GM12872 (cell line): ENCODE results near the gene SLC38A11.

Experiments
- TF ChIP-seq, protein P1 (sequence below): IDR thresholded peaks from 3 replicates; pipeline ENCODE4 v1.5.1; 2011; ENCODE audit warnings: low read depth, mild to moderate bottlenecking, low read length, moderate library complexity; ENCODE audit not compliant: insufficient read depth

Gene SLC38A11

DNA sequence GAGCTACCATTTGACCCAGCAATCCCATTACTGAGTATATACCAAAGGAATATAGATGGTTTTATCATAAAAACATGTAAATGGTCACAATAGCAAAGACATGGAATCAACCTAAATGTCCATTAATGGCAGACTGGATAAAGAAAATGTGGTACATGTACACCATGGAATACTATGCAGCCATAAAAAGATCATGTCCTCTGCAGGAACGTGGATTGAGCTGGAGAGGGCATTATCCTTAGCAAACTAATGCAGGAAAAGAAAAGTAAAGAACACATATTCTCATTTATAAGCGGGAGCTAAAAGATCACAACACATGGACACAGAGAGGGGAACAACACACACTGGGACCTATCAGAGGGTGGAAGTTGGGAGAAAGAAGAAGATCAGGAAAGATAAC, 22.9 kb downstream of the SLC38A11 start:
- TF ChIP-seq, protein P1, sequence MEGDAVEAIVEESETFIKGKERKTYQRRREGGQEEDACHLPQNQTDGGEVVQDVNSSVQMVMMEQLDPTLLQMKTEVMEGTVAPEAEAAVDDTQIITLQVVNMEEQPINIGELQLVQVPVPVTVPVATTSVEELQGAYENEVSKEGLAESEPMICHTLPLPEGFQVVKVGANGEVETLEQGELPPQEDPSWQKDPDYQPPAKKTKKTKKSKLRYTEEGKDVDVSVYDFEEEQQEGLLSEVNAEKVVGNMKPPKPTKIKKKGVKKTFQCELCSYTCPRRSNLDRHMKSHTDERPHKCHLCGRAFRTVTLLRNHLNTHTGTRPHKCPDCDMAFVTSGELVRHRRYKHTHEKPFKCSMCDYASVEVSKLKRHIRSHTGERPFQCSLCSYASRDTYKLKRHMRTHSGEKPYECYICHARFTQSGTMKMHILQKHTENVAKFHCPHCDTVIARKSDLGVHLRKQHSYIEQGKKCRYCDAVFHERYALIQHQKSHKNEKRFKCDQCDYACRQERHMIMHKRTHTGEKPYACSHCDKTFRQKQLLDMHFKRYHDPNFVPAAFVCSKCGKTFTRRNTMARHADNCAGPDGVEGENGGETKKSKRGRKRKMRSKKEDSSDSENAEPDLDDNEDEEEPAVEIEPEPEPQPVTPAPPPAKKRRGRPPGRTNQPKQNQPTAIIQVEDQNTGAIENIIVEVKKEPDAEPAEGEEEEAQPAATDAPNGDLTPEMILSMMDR = no peak

DNA sequence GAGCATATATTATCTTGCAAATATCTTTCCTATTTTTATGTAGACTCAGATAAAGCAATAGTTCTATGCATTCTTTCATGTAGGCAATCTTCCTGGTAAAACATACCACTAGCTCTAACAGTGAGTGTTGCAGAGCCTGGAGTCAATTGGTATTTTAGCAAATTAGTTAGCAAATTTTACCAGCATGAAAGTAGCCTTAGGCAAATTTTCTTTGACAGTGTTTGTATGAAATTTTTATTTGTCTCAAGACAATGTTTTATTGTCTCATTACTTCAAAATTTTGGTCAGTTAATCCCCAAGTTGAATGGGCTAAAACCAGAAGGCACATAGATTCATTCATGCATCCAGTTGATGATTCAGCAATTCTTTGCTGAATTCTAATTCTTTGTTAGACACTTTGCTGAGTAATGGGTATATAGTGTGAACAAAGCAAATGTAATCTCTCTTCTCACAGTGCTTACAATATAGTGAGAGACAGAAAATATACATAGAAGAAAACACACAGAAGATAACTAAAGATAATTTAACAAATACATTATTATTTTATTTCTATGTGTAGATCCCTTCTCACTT, 27.1 kb downstream of the SLC38A11 start:
- TF ChIP-seq, protein P1 = no peak

DNA sequence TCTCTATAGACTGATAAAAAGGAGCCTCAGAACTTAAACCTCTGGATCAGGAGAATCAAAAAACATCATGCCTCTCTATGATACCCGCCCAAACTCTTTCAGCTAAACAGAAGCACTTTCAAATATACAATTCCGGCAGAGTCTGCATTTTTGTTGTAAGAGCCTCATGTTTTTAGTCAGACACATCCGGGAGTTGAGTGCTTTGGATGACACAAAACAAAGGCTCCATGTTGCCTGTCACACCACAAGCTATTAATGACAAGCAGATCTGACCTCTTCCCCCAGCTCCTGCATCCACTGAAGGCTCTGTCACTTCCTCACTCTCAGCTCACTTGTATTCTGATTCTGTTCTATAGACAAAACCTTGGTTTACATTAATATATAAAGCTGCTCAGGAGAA, 33.2 kb downstream of the SLC38A11 start:
- TF ChIP-seq, protein P1 = no peak

DNA sequence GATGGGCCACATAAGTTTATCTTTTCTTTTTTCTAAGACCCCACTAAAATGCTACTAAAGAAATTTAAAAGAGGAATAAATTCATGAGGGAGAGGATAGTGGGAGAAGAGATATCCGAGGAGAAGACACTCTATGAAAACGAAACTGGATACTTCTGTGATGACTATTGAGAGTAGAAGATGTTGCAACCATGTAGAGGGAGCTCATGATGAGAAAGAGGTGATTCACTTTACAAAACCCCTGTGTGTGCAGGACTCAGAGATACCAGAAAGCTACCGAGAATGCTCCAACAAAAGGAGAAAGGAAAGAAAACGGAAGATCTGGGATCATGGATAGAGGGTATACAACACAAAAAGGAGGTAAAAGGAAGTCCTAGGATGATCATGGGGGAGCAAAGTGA, 34.9 kb downstream of the SLC38A11 start:
- TF ChIP-seq, protein P1 = no peak

DNA sequence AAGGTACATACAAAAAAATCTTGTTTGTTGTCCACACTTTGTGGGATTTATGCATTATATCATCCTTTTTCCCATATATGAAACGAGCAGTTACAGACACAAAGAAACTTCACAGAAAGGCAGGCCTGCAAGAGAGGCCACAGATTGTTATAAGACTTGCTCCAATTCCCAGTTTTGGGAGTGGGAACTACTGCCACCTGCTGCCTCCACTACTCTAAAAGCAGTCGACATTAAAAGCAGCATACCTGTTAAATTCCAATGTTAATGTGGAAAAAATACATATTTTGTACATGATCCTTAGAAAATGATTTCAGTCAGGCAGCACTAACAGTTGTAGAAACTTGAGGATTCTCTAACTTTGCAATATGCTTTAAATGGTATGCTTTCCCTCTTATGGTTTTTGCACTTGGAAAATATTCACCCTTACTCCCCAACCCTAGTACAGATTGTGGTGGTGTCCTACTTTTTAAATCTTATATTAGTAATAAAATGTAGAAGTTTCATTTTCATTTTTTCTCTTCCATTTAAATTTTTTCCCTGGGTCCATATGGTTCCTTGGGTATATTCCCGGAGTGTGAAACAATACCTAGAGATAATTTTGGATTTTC, 37.9 kb downstream of the SLC38A11 start:
- TF ChIP-seq, protein P1 = no peak

DNA sequence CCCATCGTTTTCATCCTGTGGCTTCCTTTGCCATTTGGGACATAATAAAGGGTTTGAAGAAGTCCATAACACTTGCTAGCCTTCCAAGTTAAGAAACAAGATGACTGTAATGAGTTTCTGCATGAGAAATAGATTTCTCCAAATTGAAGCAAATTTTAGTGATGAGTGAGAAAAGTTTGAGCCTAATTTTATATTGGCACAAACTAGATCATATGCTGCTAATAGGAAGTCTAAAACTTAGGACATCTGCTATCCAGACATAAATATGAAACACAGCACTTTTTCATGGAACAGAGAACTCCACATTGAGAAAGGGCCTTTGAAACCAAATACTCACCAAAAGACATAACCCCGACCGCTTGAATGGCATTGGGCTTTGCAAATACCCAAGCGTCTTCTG, 39.8 kb downstream of the SLC38A11 start:
- TF ChIP-seq, protein P1 = no peak

DNA sequence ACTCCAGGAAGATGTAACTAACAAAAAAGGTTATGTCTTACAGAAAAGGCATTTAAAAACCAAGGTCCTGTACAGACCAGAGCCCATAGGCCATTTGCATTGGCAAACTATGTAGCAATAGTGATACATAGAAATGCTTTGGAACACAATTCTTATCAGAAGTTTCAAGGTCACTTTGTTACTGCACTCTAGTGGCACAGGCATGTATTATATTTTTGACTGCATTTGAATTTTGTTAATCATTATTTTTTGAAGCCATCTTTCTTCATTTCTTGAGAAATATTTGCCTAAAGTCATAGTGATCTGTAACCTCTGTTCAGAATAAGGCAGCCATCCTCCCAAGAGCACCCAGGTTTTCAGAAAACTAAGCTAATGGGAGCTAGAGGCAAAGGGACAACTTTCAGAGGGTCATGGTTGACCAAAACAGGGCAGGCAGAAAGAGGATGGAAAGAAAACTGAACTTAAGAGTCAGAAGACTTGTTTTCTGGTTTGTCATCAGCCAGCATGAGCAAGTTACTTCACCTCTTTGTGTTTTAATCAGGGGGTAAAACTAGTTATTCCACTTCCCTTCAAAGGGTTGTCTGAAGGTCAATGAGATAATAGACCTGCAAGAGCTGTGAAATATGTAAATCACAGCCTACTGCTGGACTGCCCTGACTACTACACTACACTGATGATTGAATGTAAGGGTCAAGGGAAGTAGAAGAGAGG, 41.5 kb downstream of the SLC38A11 start:
- TF ChIP-seq, protein P1 = peak; percentile 23; the same call in 1 of the 3 replicates
